HG03196 (cell line): Measurements from ENCODE around the gene DHRSX.
"Not testable (repeated sequence)": the region's sequence is repeated elsewhere in the genome, so short reads cannot be mapped to it uniquely, and the experiment has no call there.

ENCODE experiments used
- ATAC-seq: cut with Tn5 transposase; IDR thresholded peaks from one replicate; pipeline ENCODE4 v1.9.1; 2021; ENCODE audit not compliant: unreplicated experiment

Gene DHRSX

GRCh38 chrX:2500803-2501558 lies at the start of gene DHRSX, which contains the start of gene ZBED1:
DHRSX (minus strand) TSS chrX:2500976; CDS start chrX:2500925, 51 bp downstream.
ZBED1 (minus strand) TSS chrX:2500976; CDS start chrX:2490719, 10,257 bp downstream.
- peak; percentile 51 for ATAC-seq

DNA sequence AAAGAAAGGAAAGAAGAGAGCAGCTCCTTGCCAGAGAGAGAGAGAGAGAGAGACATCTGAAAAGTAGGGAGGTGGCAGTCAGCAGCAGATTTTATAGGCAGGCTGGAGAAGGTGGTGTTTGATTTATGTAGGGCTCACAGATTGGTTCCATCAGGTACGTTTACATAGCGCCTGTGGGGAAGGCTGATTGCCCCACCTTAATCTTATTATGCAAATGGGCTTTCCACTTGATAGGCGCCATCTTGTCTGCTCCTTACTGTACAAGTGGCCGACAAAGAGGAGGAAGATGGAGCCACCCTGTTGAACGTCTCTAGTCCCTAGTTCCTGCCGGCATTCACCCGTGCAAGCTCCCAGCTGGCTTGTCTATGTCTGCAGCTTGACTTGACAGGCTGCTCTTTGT lies 49.1 kb upstream of the DHRSX start:
- no peak for ATAC-seq

DNA sequence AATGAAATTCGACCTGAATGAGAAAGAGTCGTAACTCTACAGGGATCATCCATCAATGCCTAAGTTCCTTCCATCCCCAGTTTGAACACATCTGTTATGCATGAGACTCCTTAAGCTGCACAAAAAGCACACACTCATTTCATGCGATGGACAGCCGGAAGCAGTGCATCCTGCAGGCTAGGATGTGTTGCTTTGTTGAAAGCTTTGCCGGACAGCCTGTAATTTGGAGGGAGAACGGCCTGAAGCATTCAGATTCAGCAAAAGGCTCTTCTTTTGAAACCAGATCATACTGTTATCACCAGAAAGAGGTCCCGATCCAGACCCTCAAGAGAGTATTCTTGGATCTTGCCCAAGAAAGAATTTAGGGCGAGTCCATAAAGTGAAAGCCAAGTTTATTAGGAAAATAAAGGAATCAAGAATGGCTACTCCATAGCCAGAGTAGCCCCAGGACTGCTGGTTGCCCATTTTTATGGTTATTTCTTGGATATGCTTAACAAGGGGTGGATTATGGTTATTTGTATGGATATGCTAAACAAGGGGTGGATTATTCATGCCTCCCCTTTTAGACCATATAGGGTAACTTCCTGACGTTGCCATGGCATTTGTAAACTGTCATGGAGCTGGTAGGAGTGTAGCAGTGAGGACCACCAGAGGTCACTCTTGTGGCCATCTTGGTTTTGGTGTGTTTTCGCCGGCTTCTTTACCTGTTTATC lies 48.1 kb upstream of the DHRSX start:
- no peak for ATAC-seq

DNA sequence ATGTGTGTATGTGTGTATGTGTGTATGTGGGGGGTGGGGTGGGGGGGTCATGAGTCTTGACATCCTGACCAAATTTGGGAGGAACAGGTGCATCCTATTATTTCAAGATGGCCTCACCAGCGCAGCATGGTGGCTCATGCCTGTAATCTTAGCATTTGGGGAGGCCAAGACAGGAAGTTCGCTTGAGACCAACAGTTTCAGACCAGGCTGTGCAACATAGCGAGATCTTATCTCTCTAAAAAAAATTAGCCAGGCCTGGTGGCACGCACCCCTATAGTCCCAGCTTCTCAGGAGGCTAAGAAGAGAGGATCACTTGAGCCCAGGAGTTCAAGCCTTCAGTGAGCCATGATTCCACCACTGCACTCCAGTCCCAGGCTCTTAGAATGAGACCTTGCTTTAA lies 47.0 kb upstream of the DHRSX start:
- no peak for ATAC-seq

- ATAC-seq, result no peak
Measured at GRCh38 chrX:2546496-2546895, 45.7 kb upstream of the DHRSX start.

DNA sequence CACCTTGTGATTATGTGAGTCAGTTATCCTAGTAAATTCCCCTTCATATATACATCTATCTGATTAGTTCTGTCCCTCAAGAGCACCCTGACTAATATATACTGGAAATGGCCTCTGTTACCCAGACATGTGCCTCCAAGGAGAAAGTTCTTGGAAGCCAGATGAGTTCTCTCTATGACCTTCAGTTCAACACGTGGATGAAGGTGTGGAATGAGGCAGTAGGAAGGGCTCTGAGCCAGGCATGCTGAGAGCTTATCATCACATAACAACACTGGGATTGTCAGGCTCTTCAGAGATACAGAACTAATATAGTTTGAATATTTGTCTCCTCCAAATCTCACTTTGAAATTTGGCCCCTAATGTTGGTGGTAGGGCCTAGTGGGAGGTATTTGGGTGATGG lies 44.4 kb upstream of the DHRSX start:
- ATAC-seq, result no peak

DNA sequence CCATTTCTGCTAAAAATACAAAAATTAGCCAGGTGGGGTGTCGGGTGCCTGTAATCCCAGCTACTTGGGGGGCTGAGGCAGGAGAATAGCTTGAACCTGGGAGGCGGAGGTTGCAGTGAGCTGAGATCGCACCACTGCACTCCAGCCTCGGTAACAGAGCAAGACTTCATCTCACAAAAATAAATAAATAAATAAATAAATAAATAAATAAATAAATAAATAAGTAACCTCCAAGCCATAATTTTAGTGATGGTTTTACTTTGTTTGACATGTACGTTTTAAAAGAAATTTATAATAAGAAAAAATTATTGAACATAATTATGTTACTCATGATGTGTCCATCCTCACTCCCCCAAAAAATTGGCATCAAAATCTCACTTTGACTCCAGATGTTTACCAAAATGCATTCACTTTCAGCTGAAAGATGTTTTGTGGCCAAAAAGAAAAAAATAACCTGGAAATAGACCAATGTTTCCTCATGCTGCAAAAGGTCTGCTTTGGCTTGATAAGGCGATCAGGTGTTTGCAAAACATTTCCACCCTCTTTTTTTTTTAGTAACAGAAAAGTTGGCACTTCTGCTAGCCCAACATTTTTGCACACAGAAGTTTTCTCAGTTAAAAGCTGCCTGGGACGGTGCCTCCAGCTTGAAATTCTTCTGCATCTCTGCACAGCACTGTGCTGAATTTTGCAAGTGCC lies 42.2 kb upstream of the DHRSX start:
- no peak for ATAC-seq

GRCh38 chrX:2541603-2542002 lies 40.8 kb upstream of the DHRSX start:
- ATAC-seq, result no peak

DNA sequence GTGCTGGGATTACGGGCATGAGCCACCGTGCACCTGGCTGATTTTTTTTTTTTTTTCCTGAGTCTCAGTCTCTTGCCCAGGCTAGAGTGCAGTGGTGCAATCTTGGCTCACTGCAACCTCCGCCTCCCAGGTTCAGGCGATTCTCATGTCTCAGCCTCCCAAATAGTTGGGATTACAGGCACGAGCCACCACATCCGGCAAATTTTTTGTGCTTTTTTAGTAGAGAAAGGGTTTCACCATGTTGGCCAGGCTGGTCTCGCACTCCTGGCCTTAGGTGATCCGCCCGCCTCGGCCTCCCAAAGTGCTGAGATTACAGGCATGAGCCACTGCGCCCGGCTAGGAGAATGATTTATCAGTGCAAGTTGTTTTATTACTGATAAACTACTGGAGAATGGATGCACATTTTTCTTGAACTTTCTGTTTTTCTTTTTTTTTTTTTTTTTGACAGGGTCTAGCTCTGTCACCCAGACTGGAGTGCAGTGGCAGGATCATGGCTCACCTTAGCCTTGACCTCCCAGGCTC lies 39.7 kb upstream of the DHRSX start:
- ATAC-seq, result no peak

- ATAC-seq, result no peak
Measured at GRCh38 chrX:2539586-2539985, 38.8 kb upstream of the DHRSX start.

DNA sequence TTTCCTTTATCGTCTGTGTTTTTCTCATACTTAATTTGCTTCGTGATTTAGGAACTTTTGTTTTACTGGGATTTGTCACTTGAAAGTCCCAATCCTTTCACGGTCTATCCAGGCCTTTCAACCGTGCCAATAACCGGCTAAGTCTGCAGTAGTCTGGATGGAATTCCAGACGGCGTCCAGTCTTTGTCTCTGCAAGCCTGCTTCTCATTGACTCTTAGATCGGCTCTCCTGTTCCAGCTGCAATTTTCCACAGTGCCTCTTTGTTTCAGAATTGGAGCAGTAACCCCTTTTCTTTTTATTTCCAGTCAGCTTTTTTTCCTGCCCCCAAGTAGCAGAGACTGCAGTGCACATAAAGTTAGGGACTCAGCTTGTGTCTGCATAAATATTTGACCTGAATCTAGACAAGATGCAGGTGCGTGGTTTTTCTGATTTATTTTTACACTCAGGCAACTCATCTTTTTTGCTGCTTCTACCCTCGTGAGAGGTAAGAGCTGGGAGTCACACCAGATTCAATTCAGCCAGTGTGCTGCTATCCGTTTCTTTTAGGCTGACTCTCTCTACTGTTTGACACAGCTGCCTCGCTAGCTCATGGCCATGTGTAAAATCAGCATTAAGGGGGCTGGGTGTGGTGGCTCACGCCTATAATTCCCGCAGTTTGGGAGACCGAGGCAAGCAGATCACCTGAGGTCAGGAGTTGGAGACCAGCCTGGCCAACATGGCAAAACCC lies 37.4 kb upstream of the DHRSX start:
- ATAC-seq, result no peak

DNA sequence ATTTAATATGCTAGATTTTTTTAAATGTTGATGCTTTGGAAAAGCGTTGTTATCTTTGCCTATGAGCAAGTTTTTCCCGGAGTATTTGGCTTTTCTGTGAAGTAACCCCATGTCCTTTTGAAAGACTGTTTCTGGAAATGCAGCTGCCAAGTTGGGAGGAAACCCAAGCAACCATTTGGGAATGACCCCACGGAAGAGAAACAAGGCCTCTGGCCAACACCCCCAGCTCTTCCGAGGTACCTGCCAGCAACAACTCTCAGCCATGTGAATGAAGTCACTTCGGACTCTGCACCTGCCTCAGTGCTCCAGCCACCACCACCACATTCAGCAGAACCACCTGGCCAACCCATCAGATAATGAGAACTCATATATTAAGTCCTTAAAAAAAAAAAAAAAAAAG lies 36.2 kb upstream of the DHRSX start:
- ATAC-seq, result no peak

- no peak for ATAC-seq
Measured at GRCh38 chrX:2536141-2536540, 35.4 kb upstream of the DHRSX start.

DNA sequence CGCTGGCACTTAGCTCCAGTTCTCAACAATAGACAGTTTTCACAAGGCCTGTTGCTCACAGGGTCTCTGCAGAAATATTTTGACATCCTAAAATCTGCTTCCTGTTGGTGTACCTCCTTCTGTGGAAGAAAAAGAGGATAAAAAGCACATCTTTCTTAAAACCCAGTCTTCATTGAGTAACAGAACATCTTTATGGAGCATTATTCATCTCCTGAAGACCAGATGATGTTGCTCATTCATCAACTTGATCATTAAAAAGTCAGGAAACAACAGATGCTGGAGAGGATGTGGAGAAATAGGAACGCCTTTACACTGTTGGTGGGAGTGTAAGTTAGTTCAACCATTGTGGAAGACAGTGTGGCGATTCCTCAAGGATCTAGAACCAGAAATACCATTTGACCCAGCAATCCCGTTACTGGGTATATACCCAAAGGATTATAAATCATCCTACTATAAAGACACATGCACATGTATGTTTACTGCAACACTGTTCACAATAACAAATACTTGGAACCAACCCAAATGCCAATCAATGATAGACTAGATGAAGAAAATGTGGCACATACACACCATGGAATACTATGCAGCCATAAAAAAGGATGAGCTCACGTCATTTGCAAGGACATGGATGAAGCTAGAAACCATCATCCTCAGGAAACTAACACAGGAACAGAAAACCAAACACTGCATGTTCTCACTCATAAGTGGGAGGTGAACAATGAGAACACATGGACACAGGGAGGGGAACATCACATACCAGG lies 33.7 kb upstream of the DHRSX start:
- ATAC-seq, result not testable (repeated sequence)

DNA sequence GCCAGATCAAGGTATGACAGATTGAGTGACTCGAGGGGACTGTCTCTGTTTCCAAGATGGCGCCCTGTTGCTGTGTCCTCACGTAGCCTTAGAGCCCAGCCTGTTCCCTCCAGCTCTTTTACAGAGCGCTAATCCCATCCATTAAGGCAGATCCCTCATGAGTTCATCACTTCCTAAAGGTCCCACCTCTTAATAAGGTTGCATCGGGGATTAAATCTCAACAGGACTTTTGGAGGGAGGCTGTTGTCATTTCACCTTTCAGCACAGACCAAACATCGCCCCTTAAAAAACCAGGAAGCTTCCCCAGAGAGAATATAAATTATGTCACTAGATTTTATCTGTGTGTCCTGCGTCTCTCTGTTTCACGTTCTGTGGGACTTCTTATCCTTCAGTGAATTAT lies 32.6 kb upstream of the DHRSX start:
- ATAC-seq, result no peak

- ATAC-seq, result no peak
Measured at GRCh38 chrX:2526390-2526789, 25.6 kb upstream of the DHRSX start.

- ATAC-seq, result no peak
Measured at GRCh38 chrX:2523911-2524310, 23.1 kb upstream of the DHRSX start.

- peak; percentile 17 for ATAC-seq
Measured at GRCh38 chrX:2521927-2522386, 21.2 kb upstream of the DHRSX start.

GRCh38 chrX:2521092-2521926 lies 20.5 kb upstream of the DHRSX start:
- ATAC-seq, result peak; percentile 82
